H1 (cell line): ENCODE results near the gene P4HA1. TPM values are rescaled to one million over a fixed set of nuclear protein-coding genes. Genes with fewer than 3 reads are reported as not detected.

ENCODE experiments used
- CTCF ChIA-PET: fragments of 300-600 bp; sonication (Branson Sonifier 250); formaldehyde crosslinking; loops from one replicate; lab custom pipeline; 2021; ENCODE audit not compliant: partially characterized antibody; lab: Charles Lee
- POLR2A ChIA-PET: fragments of 300-600 bp; sonication (Branson Sonifier 250); formaldehyde crosslinking; loops from one replicate; lab custom pipeline; 2021; ENCODE audit warnings: inconsistent platforms; ENCODE audit not compliant: partially characterized antibody; lab: Charles Lee
- DNase-seq, 2 experiments: peaks; one replicate each; pipeline versions ENCODE4 v3.0.0 to v3.0.0-alpha.2; 2010 to 2022; ENCODE audit warnings: low spot score in 2 of 2, low read depth in 1 of 2, mixed read lengths in 1 of 2
- FAIRE-seq: peaks from 2 replicates; lab custom pipeline; 2011; peaks lifted over from hg19 to GRCh38; lab: Jason Lieb, UNC
- H2AFZ ChIP-seq: 2 replicates; pipeline ENCODE4 v1.8.1; 2012; ENCODE audit warnings: low read length, inconsistent platforms
- H2AK5ac ChIP-seq: 2 replicates; pipeline ENCODE4 v1.6.1; 2013; ENCODE audit warnings: low read depth, low read length
- H2BK120ac ChIP-seq: replicated peaks from 2 replicates; pipeline ENCODE3; 2013; ENCODE audit warnings: low read depth, low read length, inconsistent platforms
- H2BK12ac ChIP-seq: 2 replicates; pipeline ENCODE4 v1.6.1; 2013; ENCODE audit warnings: low read depth, low read length
- H2BK15ac ChIP-seq: 2 replicates; pipeline ENCODE4 v1.6.1; 2013; ENCODE audit warnings: low read length
- H2BK20ac ChIP-seq: 2 replicates; pipeline ENCODE4 v1.6.1; 2013; ENCODE audit warnings: low read length
- H2BK5ac ChIP-seq: 2 replicates; pipeline ENCODE4 v1.6.1; 2013; ENCODE audit warnings: low read depth, low read length
- H3K14ac ChIP-seq: 2 replicates; pipeline ENCODE4 v1.6.1; 2013; ENCODE audit warnings: inconsistent platforms; ENCODE audit not compliant: insufficient read length
- H3K18ac ChIP-seq: 2 replicates; pipeline ENCODE4 v1.6.1; 2013; ENCODE audit warnings: low read length; ENCODE audit errors: extremely low read depth
- H3K23ac ChIP-seq: 2 replicates; pipeline ENCODE4 v1.6.1; 2013; ENCODE audit warnings: inconsistent platforms; ENCODE audit not compliant: insufficient read length
- H3K23me2 ChIP-seq: 2 replicates; pipeline ENCODE4 v1.6.1; 2013; ENCODE audit warnings: low read depth, low read length
- H3K27ac ChIP-seq: 2 replicates; pipeline ENCODE4 v1.6.1; 2011; ENCODE audit warnings: low read depth, low read length, inconsistent platforms
- H3K27me3 ChIP-seq, 4 experiments: replicated peaks in 1 of 4; 1 replicate in 1 of 4; 2 replicates in 3 of 4; pipeline versions ENCODE4 v1.6.1 to v1.8.1; 2011 to 2013; ENCODE audit warnings: low read length in 3 of 4, mild to moderate bottlenecking in 3 of 4, inconsistent platforms in 2 of 4, mixed read lengths in 2 of 4, moderate library complexity in 1 of 4; ENCODE audit not compliant: control insufficient read depth in 3 of 4, insufficient read depth in 3 of 4; ENCODE audit errors: extremely low read depth in 1 of 4
- H3K36me3 ChIP-seq, 4 experiments: 2 replicates each; pipeline versions ENCODE4 v1.6.1 to v1.8.1; 2011 to 2013; ENCODE audit warnings: mild to moderate bottlenecking in 4 of 4, low read length in 3 of 4, moderate library complexity in 2 of 4, control low read depth in 1 of 4, inconsistent platforms in 1 of 4; ENCODE audit not compliant: insufficient read depth in 4 of 4, control insufficient read depth in 2 of 4
- H3K4ac ChIP-seq: replicated peaks from 2 replicates; pipeline ENCODE3; 2013; ENCODE audit warnings: low read length, low read depth, mixed read lengths, inconsistent platforms; ENCODE audit not compliant: insufficient read length
- H3K4me1 ChIP-seq, 4 experiments: replicated peaks in 1 of 4; 1 replicate in 1 of 4; 2 replicates in 3 of 4; pipeline versions ENCODE4 v1.6.1 to v1.8.1; 2011 to 2013; ENCODE audit warnings: low read length in 3 of 4, inconsistent platforms in 2 of 4, mixed read lengths in 1 of 4; ENCODE audit not compliant: insufficient read depth in 4 of 4, control insufficient read depth in 3 of 4
- H3K4me2 ChIP-seq, 2 experiments: 2 replicates each; pipeline versions ENCODE4 v1.6.1 to v1.8.1; 2011 to 2013; ENCODE audit warnings: low read depth in 2 of 2, low read length in 2 of 2, control low read depth in 1 of 2, inconsistent platforms in 1 of 2, mild to moderate bottlenecking in 1 of 2; ENCODE audit not compliant: insufficient read depth in 1 of 2
- H3K4me3 ChIP-seq, 4 experiments: fragments of 200-600, 300-600 bp in 1 of 4; sonication (generic), shearing (Covaris generic), sonication (Bioruptor Twin) in 1 of 4; 2 replicates each; pipeline versions ENCODE4 v1.5.1 to v1.8.1; 2011 to 2016; ENCODE audit warnings: low read length in 4 of 4, low read depth in 3 of 4, control low read depth in 2 of 4, inconsistent platforms in 2 of 4, mild to moderate bottlenecking in 2 of 4, mixed read lengths in 1 of 4, moderate library complexity in 1 of 4; ENCODE audit not compliant: insufficient read depth in 2 of 4; ENCODE audit errors: extremely low read depth in 1 of 4
- H3K56ac ChIP-seq: replicated peaks from 2 replicates; pipeline ENCODE3; 2013; ENCODE audit warnings: low read depth, mild to moderate bottlenecking, mixed read lengths, low read length, inconsistent platforms; ENCODE audit not compliant: insufficient read length
- H3K79me1 ChIP-seq: 2 replicates; pipeline ENCODE4 v1.6.1; 2013; ENCODE audit warnings: low read depth, low read length, control low read depth
- H3K79me2 ChIP-seq, 2 experiments: 2 replicates each; pipeline versions ENCODE4 v1.6.1 to v1.8.1; 2012 to 2013; ENCODE audit warnings: low read length in 2 of 2, mild to moderate bottlenecking in 2 of 2, inconsistent platforms in 1 of 2; ENCODE audit not compliant: insufficient read depth in 2 of 2, control insufficient read depth in 1 of 2
- H3K9ac ChIP-seq, 4 experiments: replicated peaks in 1 of 4; 1 replicate in 1 of 4; 2 replicates in 3 of 4; pipeline versions ENCODE4 v1.6.1 to v1.8.1; 2011 to 2013; ENCODE audit warnings: low read depth in 3 of 4, low read length in 3 of 4, control low read depth in 2 of 4, mild to moderate bottlenecking in 2 of 4, moderate library complexity in 2 of 4, inconsistent platforms in 1 of 4; ENCODE audit errors: extremely low read depth in 1 of 4
- H3K9me3 ChIP-seq, 2 experiments: 2 replicates each; pipeline versions ENCODE4 v1.6.1 to v1.8.1; 2012 to 2013; ENCODE audit warnings: mild to moderate bottlenecking in 2 of 2, moderate library complexity in 2 of 2, control low read depth in 1 of 2, inconsistent platforms in 1 of 2, low read depth in 1 of 2, low read length in 1 of 2, mixed read lengths in 1 of 2; ENCODE audit not compliant: insufficient read depth in 2 of 2
- H4K20me1 ChIP-seq, 2 experiments: replicated peaks in 1 of 2; 2 replicates each; pipeline versions ENCODE3 to v1.8.1; 2011 to 2013; ENCODE audit warnings: inconsistent platforms in 2 of 2, low read length in 2 of 2, mild to moderate bottlenecking in 1 of 2; ENCODE audit not compliant: insufficient read depth in 2 of 2, control insufficient read depth in 1 of 2
- H4K5ac ChIP-seq: 2 replicates; pipeline ENCODE4 v1.6.1; 2013; ENCODE audit warnings: low read length, low read depth, mixed read lengths, inconsistent platforms; ENCODE audit not compliant: insufficient read length
- H4K8ac ChIP-seq: 2 replicates; pipeline ENCODE4 v1.8.0; 2013; ENCODE audit warnings: mild to moderate bottlenecking, moderate library complexity, low read length, inconsistent platforms; ENCODE audit not compliant: insufficient read depth; ENCODE audit errors: extremely low read depth
- H4K91ac ChIP-seq: replicated peaks from 2 replicates; pipeline ENCODE3; 2013; ENCODE audit warnings: low read length, mixed read lengths, inconsistent platforms; ENCODE audit not compliant: insufficient read length
- GABPA ChIP-seq: IDR thresholded peaks from 2 replicates; pipeline ENCODE4 v1.6.1; 2011; ENCODE audit warnings: mild to moderate bottlenecking, low read length, moderate library complexity, borderline replicate concordance; ENCODE audit not compliant: insufficient read depth
- GTF2F1 ChIP-seq: IDR thresholded peaks from 2 replicates; pipeline ENCODE4 v1.6.1; 2012; ENCODE audit warnings: low read depth, low read length, improper control_type of control experiment, borderline replicate concordance
- WGBS, 2 experiments: shearing (Covaris generic) in 1 of 2; methylation state at CpG; one replicate each; pipeline versions ENCODE4 v1.1.6 to v1.1.7; 2013 to 2015; ENCODE audit warnings: low lambda C conversion rate in 2 of 2, mixed read lengths in 2 of 2, inconsistent platforms in 1 of 2, low coverage in 1 of 2, missing lambda C conversion rate in 1 of 2; ENCODE audit not compliant: insufficient replicate concordance in 2 of 2, insufficient coverage in 1 of 2, insufficient read length in 1 of 2; ENCODE audit errors: extremely low coverage in 1 of 2, missing lambda C conversion rate in 1 of 2; 5-methylcytosine and 5-hydroxymethylcytosine counted together
- polyA plus RNA-seq, 7 experiments: library from polyadenylated mRNA; depleted of rRNA in 3 of 7; stranded (reverse) in 5 of 7; unstranded in 2 of 7; fragments of >200 nt in 5 of 7; fragments of 200-250 nt in 2 of 7; gene quantifications; 1 replicate in 5 of 7; 2 replicates in 1 of 7; 4 replicates in 1 of 7; pipeline versions ENCODE4 v1.2.1 to v1.2.3, GENCODE V29; 2011 to 2013; ENCODE audit warnings: missing spikeins in 2 of 7, mixed read lengths in 2 of 7
- total RNA-seq: library from RNA; stranded (reverse); fragmentation: NEBNext Ultra II Directional; extraction: Animal tissue kit (Norgen Biotek cat#: 25700); gene quantifications from 2 replicates; pipeline ENCODE4 v1.2.1, GENCODE V29; 2021

Gene P4HA1
- total and polyA plus RNA-seq, 2 of the 8 experiments (the other 6 are each of a cell fraction or from before 2014, with no cell fraction given), result 12.0 to 25.7 TPM

- no peaks in the 10 kb centered on the region for H3K27me3 ChIP-seq
- POLR2A ChIA-PET, result no interaction called here
- TF ChIP-seq GTF2F1 (no peak), GABPA (no peak)
Measured at GRCh38 chr10:73084209-73084608, 12.5 kb downstream of the P4HA1 start.

More at GRCh38 chr10:73084209-73084608, 12.5 kb downstream of the P4HA1 start:
- no peak overlapping the region for H2AK5ac ChIP-seq
- no peak overlapping the region for H4K91ac ChIP-seq
- FAIRE-seq, result no peak
- CTCF ChIA-PET, result interaction anchor here (0.8 kb wide), 1 partner anchor 25 kb away, joined by 3 read pairs; no protein-coding TSS in a partner anchor
- 89% methylated on average over 5 of the region's 5 CpGs; no CpG with 5 or more reads in 1 of the 2 experiments for WGBS, 2 experiments
- H2BK12ac ChIP-seq, result no peak overlapping the region
- H3K79me1 ChIP-seq, result peaks cover 3% of the 10 kb centered on the region; the same call in 1 of the 2 replicates
- peaks cover 0 to 25% of the 10 kb centered on the region in 2 experiments; a peak in 2 of 4 replicates for H3K79me2 ChIP-seq
- no peak overlapping the region for H2BK120ac ChIP-seq
- H4K20me1 ChIP-seq, result no peaks in the 10 kb centered on the region
- no peak overlapping the region for H2AFZ ChIP-seq
- no peak overlapping the region; the same call in 1 of the 2 replicates for H4K8ac ChIP-seq
- no peak overlapping the region for H2BK5ac ChIP-seq
- H3K27ac ChIP-seq, result no peak overlapping the region
- no peaks in the 10 kb centered on the region for H3K4me1 ChIP-seq
- H3K18ac ChIP-seq, result no peak overlapping the region
- H2BK15ac ChIP-seq, result no peak overlapping the region
- no peak overlapping the region for H3K4me3 ChIP-seq
- H3K14ac ChIP-seq, result no peak overlapping the region
- no peak overlapping the region for H3K56ac ChIP-seq
- H3K9me3 ChIP-seq, result no peaks in the 10 kb centered on the region
- no peak overlapping the region for H2BK20ac ChIP-seq
- no peak overlapping the region for H3K23ac ChIP-seq
- no peak overlapping the region for H3K4me2 ChIP-seq
- H3K4ac ChIP-seq, result no peak overlapping the region
- DNase-seq, result no peak
- no peak overlapping the region for H4K5ac ChIP-seq
- H3K36me3 ChIP-seq, result no peaks in the 10 kb centered on the region
- no peak overlapping the region for H3K9ac ChIP-seq
- no peaks in the 10 kb centered on the region for H3K23me2 ChIP-seq
